ENCODE results near the gene ACBD4.
A peak's percentile ranks its signal among the peaks of the same experiment; 100 is the strongest.

- TF ChIP-seq CTCF (IDR thresholded peaks at IDR 0.05) (no peak), POLR2A (IDR thresholded peaks at IDR 0.05) (peak in 1 of 2 donors; percentile 31)
Measured at GRCh38 chr17:45144199-45145034, 8.9 kb downstream of the ACBD4 start.
